Measurements from ENCODE around the gene SECTM1. TPM values are rescaled to one million over a fixed set of nuclear protein-coding genes. Genes with fewer than 3 reads are reported as not detected.
"Not testable (repeated sequence)": the region's sequence is repeated elsewhere in the genome, so short reads cannot be mapped to it uniquely, and the experiment has no call there.

SECTM1 gene
- total RNA-seq (2014; rRNA removed; shearing (Covaris generic)), result 30.2 and 41.0 TPM in 2 replicates

DNA sequence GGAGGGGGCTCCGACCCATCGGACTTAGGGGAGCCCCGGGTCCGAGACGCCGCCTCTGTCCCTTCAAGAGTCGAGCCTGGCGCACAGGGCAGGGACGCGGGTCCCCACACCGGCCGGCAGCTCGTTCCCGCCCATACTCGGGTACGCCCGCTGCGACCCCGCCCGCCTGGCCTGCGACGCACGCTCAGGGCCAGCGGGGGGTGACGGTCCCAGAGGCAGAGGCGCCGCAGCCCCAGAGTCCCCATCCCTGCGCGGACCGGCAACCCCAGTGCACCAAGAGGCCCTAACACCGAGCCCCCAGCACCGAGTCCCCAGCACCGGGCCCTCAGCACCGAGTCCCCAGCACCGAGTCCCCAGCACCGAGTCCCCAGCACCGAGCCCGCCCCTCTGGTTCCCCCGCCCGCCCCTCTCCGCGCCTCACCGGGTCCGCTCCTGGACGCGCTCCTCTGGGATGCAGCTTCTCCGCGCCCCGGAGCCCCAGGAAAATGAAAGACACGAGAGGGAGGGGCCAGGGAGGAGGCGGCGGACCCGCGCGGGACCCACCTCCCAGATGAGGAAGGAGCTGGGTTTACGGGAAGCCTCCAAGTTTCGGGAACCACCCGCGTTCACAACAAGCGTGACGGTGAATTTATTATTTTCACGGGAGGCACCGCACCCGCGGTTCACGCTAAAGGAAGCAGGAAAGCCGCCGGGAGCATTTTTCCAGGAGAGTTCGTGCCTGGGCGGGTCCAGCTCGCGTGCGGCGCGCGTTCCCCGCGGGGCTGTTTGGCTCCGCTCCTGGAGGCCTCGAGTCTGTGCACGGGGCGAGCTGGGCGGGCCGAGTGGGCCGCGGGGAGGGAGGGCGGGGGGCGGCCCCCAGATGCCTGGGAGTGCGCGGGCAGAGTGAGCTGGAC lies at the start of gene SECTM1:
SECTM1 (minus strand) TSS at position 488 of the 893 bp plus-strand sequence. CDS start 6,526 bp downstream, outside the sequence.
- peak; percentile 51 for DNase-seq (ENCODE audit: low read depth)

DNA sequence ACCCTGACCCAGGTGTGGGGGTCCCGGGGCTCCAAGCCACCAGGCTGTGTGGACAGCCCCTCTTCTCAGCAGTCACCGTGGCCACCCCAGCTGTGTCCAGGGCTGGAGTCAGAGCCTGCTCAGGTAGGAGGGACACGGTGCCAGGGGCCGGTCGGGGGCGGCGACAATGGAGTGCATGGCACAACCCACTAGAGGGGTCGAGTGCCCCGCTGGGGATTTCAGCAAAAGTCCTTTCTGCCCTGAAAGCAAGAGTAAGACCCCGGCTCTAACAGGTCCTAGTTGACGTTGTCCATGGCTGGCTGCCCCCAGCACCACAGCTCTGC lies 49.3 kb upstream of the SECTM1 start:
- no peak for DNase-seq (ENCODE audit: low read depth)

DNA sequence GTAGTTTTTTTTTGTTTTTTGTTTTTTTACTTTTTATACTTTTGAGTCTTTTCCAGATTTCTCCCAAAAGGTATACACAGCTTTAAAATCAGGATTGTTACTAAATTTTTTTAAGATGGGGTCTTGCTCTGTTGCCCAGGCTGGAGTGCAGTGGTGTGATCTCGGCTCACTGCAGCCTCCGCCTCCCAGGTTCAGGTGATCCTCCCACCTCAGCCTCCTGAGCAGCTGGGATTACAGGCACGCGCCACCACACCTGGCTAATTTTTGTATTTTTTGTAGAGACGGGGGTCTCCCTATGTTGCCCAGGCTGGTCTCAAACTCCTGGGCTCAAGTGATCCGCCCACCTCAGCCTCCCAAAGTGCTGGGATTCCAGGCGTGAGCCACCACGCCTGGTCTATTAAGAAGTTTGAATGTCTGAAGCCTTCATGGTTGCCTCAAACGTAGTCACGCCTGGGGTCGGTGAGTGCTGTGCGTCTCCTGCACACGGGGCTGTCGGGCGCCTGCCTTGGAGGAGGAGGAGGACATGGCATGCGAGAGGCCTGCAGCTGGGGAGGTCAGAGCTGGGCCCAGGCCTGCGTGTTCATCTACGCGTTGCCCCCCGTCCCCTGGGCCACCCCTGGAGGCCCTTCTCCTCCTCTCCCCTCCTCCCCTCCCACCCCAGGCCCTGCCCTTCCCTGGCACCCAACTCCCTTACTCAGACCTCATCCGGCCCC lies 48.8 kb upstream of the SECTM1 start:
- DNase-seq (ENCODE audit: low read depth), result not testable (repeated sequence)

- not testable (repeated sequence) for DNase-seq (ENCODE audit: low read depth)
Measured at GRCh38 chr17:82381703-82382009, 48.1 kb upstream of the SECTM1 start.

DNA sequence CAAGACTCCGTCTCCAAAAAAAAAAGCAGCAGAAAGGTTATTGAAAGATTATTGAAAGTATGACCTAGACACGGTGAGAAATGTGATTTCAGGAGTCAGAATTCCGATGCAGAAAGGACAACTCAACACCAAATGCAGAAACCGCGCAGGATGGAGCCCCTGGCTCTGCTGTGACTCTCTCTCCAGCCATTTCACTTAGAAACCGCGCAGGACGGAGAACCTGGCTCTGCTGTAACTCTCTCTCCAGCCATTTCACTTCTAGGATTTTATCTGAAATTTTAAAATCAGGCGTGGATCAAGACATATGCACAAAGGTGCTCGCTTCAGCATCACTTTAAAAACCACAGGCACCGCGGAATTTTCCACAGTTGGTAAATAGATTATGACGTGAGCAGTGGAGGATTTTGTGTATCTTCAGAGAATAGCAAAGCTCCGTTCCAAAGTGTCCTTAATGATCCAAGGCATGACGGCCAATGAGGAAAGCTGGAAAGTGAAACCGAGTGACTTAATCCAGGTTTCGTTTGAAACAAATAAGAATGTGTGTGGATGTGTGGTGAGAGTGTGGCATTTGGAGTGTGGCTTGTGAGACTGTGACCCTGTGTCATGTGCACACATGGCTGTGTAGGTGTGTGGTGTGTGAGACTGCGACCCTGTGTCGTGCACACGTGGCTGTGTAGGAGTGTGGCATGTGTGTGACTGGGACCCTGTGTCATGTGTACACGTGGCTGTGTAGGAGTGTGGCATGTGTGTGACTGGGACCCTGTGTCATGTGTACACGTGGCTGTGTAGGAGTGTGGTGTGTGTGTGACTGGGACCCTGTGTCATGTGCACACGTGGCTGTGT lies 47.5 kb upstream of the SECTM1 start:
- peak; percentile 59 for DNase-seq (ENCODE audit: low read depth)

DNA sequence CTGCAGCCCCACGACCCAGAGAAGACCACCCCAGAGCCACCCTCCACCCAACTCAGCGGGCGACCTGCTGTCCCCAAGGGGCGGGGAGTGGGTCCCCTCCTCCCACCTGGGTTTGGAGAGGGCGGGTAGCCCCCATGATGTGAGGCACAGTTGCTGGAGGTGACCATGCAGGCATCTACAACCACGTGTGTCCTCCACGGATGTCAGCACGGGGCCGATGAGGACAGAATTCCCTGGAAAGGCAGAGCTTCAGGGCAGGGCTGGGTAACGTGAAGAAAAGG lies 45.1 kb upstream of the SECTM1 start:
- DNase-seq (ENCODE audit: low read depth), result no peak

DNA sequence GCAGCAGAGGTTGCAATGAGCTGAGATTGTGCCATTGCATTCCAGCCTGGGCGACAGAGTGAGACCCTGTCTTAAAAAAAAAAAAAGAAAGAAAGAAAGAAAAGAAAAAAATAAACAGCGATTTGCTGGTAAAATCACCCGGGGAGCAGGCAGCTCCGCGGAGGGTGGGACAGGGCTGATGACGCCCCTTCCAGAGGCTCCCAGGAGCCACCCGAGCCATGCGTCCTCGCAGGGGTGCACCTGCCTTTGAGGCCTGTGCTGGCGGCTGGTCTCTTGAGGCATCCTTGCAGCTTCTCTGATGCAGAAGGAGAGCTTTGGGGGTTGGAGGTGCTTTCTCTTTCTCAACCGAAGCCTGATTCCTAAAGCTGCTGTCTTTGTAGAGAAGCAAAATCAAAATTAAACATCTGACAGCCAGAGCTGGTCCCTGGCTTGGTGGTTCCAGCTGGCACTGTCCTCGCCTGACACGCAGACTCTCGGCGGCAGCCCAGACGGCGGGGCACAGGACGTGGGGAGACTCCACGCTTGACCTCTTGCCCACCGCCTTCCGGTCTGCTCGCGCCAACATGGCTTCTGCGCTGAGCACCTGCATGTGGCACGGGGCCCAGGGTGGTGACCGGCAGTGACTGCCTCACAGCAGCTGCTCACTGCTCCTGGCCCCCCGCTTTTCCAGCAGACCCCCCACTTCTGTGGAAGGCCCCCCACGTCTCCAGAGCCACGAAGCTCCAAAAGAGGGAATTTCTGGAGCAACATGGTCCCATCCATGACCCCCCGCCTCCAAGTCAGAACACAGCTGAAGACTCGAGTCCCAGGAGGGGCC lies 44.6 kb upstream of the SECTM1 start:
- no peak for DNase-seq (ENCODE audit: low read depth)

GRCh38 chr17:82377294-82377693 lies 43.7 kb upstream of the SECTM1 start:
- not testable (repeated sequence) for DNase-seq (ENCODE audit: low read depth)

DNA sequence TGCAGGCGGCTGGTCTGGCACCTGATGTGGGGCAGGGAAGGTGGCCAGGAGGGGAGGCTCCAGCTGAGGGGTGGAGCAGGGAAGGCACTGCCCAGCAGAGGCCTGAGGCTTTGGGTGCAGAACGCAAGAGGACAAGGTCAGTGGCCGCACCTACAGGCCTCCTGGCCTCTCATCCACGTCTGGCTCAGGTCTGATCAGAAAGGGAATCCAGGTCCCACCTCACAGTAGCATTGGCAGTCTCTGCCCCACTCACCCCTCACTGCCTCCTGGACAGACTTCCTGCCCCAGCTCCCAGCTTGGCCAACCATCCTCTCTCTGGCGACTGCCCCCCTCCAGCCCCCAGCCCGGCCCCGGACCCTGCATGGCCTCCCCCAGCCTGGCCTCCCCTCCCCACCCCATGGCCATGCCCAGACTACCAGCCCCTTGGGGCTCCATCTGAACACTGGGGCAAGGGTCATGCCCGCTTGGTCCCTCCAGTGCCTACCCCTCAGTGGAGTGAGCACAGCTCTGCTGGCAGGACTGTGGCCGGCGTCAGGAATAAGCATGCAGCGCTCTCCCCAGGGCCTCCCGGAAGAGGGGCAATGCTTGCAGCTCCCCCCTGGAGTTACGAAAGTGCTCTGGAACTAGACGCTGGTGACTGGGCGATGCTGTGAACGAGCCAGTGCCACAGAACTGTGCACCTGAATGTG lies 42.6 kb upstream of the SECTM1 start:
- DNase-seq (ENCODE audit: low read depth), result no peak

- no peak for DNase-seq (ENCODE audit: low read depth)
Measured at GRCh38 chr17:82375359-82376041, 41.9 kb upstream of the SECTM1 start.

DNA sequence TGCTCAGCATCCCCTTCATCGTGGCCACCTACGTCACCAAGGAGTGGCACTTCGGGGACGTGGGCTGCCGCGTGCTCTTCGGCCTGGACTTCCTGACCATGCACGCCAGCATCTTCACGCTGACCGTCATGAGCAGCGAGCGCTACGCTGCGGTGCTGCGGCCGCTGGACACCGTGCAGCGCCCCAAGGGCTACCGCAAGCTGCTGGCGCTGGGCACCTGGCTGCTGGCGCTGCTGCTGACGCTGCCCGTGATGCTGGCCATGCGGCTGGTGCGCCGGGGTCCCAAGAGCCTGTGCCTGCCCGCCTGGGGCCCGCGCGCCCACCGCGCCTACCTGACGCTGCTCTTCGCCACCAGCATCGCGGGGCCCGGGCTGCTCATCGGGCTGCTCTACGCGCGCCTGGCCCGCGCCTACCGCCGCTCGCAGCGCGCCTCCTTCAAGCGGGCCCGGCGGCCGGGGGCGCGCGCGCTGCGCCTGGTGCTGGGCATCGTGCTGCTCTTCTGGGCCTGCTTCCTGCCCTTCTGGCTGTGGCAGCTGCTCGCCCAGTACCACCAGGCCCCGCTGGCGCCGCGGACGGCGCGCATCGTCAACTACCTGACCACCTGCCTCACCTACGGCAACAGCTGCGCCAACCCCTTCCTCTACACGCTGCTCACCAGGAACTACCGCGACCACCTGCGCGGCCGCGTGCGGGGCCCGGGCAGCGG lies 41.2 kb upstream of the SECTM1 start:
- no peak for DNase-seq (ENCODE audit: low read depth)

DNA sequence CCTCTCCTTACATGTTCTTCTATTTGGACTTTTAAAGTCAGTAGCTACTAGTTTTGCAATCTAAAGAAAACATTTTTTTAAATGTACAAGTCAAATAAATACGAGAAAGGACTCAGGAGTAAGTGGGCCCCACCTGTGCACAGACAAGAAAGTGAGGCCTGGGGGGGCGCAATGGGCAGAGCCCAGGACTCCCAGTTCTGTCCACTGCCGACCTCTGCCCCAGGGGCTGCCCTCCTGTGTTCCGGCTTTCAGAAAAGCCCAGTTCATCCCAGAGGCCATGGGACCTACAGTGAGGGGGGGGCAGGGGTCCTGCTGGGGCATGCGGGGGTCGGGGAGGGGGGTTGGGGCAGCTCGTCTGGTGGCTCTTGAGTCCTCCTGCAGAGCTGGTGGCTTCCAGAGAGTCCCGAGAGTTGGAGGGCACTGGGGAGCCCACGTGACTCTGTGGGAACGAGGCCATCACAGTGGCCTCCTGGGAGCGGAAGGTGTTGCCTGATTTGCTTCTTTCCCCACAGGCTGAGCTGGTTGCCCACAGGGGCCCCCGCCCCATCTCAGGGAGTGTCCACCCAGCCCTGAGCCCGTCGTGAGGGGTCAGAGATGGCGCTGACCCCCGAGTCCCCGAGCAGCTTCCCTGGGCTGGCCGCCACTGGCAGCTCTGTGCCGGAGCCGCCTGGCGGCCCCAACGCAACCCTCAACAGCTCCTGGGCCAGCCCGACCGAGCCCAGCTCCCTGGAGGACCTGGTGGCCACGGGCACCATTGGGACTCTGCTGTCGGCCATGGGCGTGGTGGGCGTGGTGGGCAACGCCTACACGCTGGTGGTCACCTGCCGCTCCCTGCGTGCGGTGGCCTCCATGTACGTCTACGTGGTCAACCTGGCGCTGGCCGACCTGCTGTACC lies 40.4 kb upstream of the SECTM1 start:
- DNase-seq (ENCODE audit: low read depth), result no peak

DNA sequence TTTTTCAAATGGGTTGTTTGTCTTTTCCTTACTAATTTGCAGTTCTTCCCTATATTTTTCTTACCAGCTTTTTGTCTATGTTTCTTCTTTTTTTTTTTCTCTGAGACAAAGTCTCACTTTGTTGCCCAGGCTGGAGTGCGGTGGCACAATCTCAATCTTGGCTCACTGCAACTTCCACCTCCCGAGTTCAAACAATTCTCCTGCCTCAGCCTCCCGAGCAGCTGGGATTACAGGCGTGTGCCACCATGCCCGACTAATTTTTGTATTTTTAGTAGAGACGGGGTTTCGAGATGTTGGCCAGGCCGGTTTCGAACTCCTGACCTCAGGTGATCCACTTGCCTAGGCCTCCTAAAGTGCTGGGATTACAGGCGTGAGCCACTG lies 39.5 kb upstream of the SECTM1 start:
- DNase-seq (ENCODE audit: low read depth), result not testable (repeated sequence)

GRCh38 chr17:82372249-82373071 lies 38.9 kb upstream of the SECTM1 start:
- DNase-seq (ENCODE audit: low read depth), result no peak

- no peak for DNase-seq (ENCODE audit: low read depth)
Measured at GRCh38 chr17:82371333-82372248, 38.0 kb upstream of the SECTM1 start, which contains the start of gene UTS2R. Gene UTS2R (plus strand): TSS chr17:82371765. CDS start chr17:82374325, 2,560 bp downstream.

- peak; percentile 18 for DNase-seq (ENCODE audit: low read depth)
Measured at GRCh38 chr17:82370471-82371332, 37.1 kb upstream of the SECTM1 start.

Measured in M059J (cell line).